ENCODE data around the gene ZNF311.
A peak's percentile ranks its signal among the peaks of the same experiment; 100 is the strongest.

Gene ZNF311

GRCh38 chr6:29021434-29021833 is 16.3 kb upstream of the ZNF311 start:
- no peak overlapping the region for H3K27ac ChIP-seq
- no peak for TF ChIP-seq CTCF (IDR thresholded peaks at IDR 0.05)
- DNase-seq (ENCODE audit: low spot score): no peak
- H3K4me3 ChIP-seq: no peak overlapping the region

- H3K4me3 ChIP-seq: no peak overlapping the region
- no peak for TF ChIP-seq CTCF (IDR thresholded peaks at IDR 0.05)
- no peak for DNase-seq (ENCODE audit: low spot score)
- no peak overlapping the region for H3K27ac ChIP-seq
These were observed 14.5 kb upstream of the ZNF311 start for GRCh38 chr6:29019629-29020028.

GRCh38 chr6:29017428-29017802 is 12.3 kb upstream of the ZNF311 start:
- DNase-seq (ENCODE audit: low spot score): no peak
- Histone ChIP-seq H3K4me3 (no peak overlapping the region), H3K27ac (no peak overlapping the region)

GRCh38 chr6:29016559-29017427 is 11.7 kb upstream of the ZNF311 start:
- H3K27ac ChIP-seq: peak overlapping the region in 1 of 2 donors; percentile 20
- DNase-seq (ENCODE audit: low spot score): peak; percentile 81
- peak overlapping the region; percentile 67 for H3K4me3 ChIP-seq
- TF ChIP-seq CTCF (IDR thresholded peaks at IDR 0.05): no peak

More at GRCh38 chr6:29017428-29017802, 12.3 kb upstream of the ZNF311 start:
- no peak for TF ChIP-seq CTCF (IDR thresholded peaks at IDR 0.05)

GRCh38 chr6:29014729-29015608 is 9.9 kb upstream of the ZNF311 start:
- DNase-seq (ENCODE audit: low spot score): no peak
- Histone ChIP-seq H3K27ac (no peak overlapping the region), H3K4me3 (peak overlapping the region; percentile 49)
- TF ChIP-seq CTCF (IDR thresholded peaks at IDR 0.05): no peak

GRCh38 chr6:29011276-29011734 is 6.2 kb upstream of the ZNF311 start:
- no peak for DNase-seq (ENCODE audit: low spot score)
- no peak for TF ChIP-seq CTCF (IDR thresholded peaks at IDR 0.05)
- peak overlapping the region; percentile 74 for H3K4me3 ChIP-seq

More at GRCh38 chr6:29011276-29011734, 6.2 kb upstream of the ZNF311 start:
- peak overlapping the region in 1 of 2 donors; percentile 50 for H3K27ac ChIP-seq
